B cell (primary cell): ENCODE data around the gene SSBP2.

Experiments used
- EZH2 ChIP-seq: IDR thresholded peaks from 2 replicates; pipeline ENCODE4 v1.6.1; 2012; ENCODE audit warnings: borderline replicate concordance, low read depth, mild to moderate bottlenecking, moderate library complexity, low read length; ENCODE audit not compliant: insufficient read depth, poor library complexity, severe bottlenecking
- TF ChIP-seq, protein P1 (sequence below): fragments of 200-600 bp; IDR thresholded peaks from one replicate; pipeline ENCODE4 v1.8.0; 2022; ENCODE audit warnings: antibody characterized with exemption, mild to moderate bottlenecking

DNA sequence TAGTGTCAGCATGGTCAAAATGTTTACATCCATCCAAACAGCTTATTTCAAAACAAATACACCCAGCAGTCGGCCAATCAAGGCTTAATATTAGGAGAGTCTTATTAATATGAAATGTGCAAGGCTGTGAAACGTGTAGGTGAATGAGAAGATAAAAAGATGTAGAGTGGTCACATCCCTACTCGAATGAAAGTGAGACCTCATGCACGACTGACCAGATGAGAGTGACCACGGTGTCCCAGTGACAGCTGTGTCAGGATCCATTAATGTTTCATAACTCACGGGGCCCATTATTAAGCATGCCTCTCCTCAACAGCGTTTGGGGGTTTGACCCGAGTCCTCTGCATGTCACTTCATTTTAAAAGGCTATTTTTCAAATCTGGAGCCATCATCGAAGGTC is 39.4 kb upstream of the SSBP2 start:
- TF ChIP-seq, protein P1, sequence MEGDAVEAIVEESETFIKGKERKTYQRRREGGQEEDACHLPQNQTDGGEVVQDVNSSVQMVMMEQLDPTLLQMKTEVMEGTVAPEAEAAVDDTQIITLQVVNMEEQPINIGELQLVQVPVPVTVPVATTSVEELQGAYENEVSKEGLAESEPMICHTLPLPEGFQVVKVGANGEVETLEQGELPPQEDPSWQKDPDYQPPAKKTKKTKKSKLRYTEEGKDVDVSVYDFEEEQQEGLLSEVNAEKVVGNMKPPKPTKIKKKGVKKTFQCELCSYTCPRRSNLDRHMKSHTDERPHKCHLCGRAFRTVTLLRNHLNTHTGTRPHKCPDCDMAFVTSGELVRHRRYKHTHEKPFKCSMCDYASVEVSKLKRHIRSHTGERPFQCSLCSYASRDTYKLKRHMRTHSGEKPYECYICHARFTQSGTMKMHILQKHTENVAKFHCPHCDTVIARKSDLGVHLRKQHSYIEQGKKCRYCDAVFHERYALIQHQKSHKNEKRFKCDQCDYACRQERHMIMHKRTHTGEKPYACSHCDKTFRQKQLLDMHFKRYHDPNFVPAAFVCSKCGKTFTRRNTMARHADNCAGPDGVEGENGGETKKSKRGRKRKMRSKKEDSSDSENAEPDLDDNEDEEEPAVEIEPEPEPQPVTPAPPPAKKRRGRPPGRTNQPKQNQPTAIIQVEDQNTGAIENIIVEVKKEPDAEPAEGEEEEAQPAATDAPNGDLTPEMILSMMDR = no peak
- no peak for TF ChIP-seq EZH2
